Stomach (tissue), 9 donors: ENCODE data around the gene MCRS1. TPM values are rescaled to one million over a fixed set of nuclear protein-coding genes. Genes with fewer than 3 reads are reported as not detected.

Experiments
- DNase-seq, 2 donors: peaks; one replicate each; pipeline versions ENCODE4 v3.0.0 to v3.0.0-alpha.2; 2013 to 2019
- H3K27ac ChIP-seq, 5 donors: fragments of 200-600 bp in 4 of 5; sonication (generic) in 4 of 5; one replicate each; pipeline ENCODE4 v1.5.1; 2013 to 2019; ENCODE audit warnings: mild to moderate bottlenecking in 1 of 5, moderate library complexity in 1 of 5
- H3K27me3 ChIP-seq, 3 donors: fragments of 200-600 bp; sonication (generic); one replicate each; pipeline ENCODE4 v1.5.1; 2017 to 2019; ENCODE audit warnings: mixed run types in 1 of 3
- H3K36me3 ChIP-seq, 4 donors: fragments of 200-600 bp; sonication (generic); 1 replicate in 3 of 4; 2 replicates in 1 of 4; pipeline ENCODE4 v1.5.1; 2016 to 2019
- H3K4me1 ChIP-seq, 4 donors: fragments of 200-600 bp; sonication (generic); one replicate each; pipeline ENCODE4 v1.5.1; 2016 to 2019
- H3K4me3 ChIP-seq, 4 donors: fragments of 200-600 bp; sonication (generic) in 3 of 4; one replicate each; pipeline ENCODE4 v1.5.1; 2016 to 2019; ENCODE audit warnings: mild to moderate bottlenecking in 1 of 4
- H3K9me3 ChIP-seq, 4 donors: fragments of 200-600 bp; sonication (generic); one replicate each; pipeline ENCODE4 v1.5.1; 2016 to 2019
- CTCF ChIP-seq, 7 experiments: fragments of 450-650 bp in 4 of 7; fragments of 200-600 bp in 3 of 7; sonication (generic) in 3 of 7; IDR thresholded peaks; one replicate each; pipeline ENCODE4 v1.5.1; 2016 to 2019; ENCODE audit warnings: antibody characterized with exemption in 7 of 7, control low read depth in 2 of 7, mild to moderate bottlenecking in 1 of 7
- EP300 ChIP-seq: sonication (generic); formaldehyde crosslinking; IDR thresholded peaks from one replicate; pipeline ENCODE4 v1.6.1; 2017; ENCODE audit warnings: antibody characterized with exemption
- POLR2A ChIP-seq, 4 donors: fragments of 450-650 bp; IDR thresholded peaks; one replicate each; pipeline ENCODE4 v1.6.1; 2016; ENCODE audit warnings: antibody characterized with exemption in 4 of 4, control low read depth in 2 of 4, mild to moderate bottlenecking in 1 of 4, moderate library complexity in 1 of 4
- POLR2AphosphoS5 ChIP-seq, 3 donors: sonication (generic); formaldehyde crosslinking; IDR thresholded peaks; one replicate each; pipeline ENCODE4 v1.6.1; 2016; ENCODE audit warnings: antibody characterized with exemption in 3 of 3
- WGBS, 5 donors: extraction: QIAGEN DNeasy Blood & Tissue Kit in 3 of 5; methylation state at CpG; one replicate each; pipeline versions ENCODE4 v1.1.5 to v1.1.7; 2013 to 2018; 5-methylcytosine and 5-hydroxymethylcytosine counted together
- intact Hi-C: fragments of 100-400 bp; cut with DNase I; formaldehyde crosslinking; loops from one replicate; pipeline ENCODE4 v1.15.1; 2023; ENCODE audit warnings: low total_unique reads
- polyA plus RNA-seq, 3 donors: library from polyadenylated mRNA; stranded (reverse); fragments of 200-250 nt; gene quantifications; one replicate each; pipeline ENCODE4 v1.2.3, GENCODE V29; 2013
- total RNA-seq, 5 donors: library from RNA; depleted of rRNA; stranded (reverse); fragments of >200 nt; gene quantifications; one replicate each; pipeline versions ENCODE4 v1.1.0 to v1.2.3, GENCODE V29; 2014 to 2016
- donor health status: healthy with polysubstance abuse.
- donor health status: Bipolar disorder and iron deficiency.
- donor health status: healthy.

The MCRS1 gene
- total and polyA plus RNA-seq, 8 donors = 16.5 to 322 (median 48.5) TPM

DNA sequence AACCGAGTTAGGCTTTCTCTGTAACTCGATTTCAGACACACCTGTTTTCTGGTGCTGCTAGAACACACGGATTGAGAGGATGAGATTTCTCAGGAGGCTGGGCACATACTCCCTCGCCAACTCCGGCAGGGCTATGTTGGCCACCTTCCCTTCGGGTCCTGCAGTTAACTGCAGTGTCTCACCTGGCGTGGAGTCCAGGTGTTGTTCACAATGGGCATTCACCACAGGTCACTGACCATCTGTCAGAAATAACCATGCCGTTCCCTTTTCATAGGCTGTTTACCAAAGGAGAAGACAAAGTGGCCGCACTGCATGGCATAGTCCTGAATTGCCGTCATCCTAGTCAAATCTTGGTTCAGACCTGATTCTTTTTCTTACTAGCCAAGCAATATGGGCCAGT lies 34.6 kb downstream of the MCRS1 start:
- WGBS, 5 donors = 35 to 65% (median 54%) methylated on average over 10 of the region's 10 CpGs
- H3K27me3 ChIP-seq = peaks cover 0 to 34% (median 14%) of the 10 kb centered on the region in 3 donors
- peak overlapping the region in 1 of 5 donors; percentile 14 for H3K27ac ChIP-seq
- H3K4me1 ChIP-seq = peaks cover 9 to 16% (median 10%) of the 10 kb centered on the region in 4 donors
- no peaks in the 10 kb centered on the region for H3K9me3 ChIP-seq
- H3K4me3 ChIP-seq = no peak overlapping the region
- H3K36me3 ChIP-seq = no peaks in the 10 kb centered on the region
- TF ChIP-seq POLR2AphosphoS5 (IDR thresholded peaks at IDR 0.05) (no peak), POLR2A (IDR thresholded peaks at IDR 0.05) (no peak), CTCF (IDR thresholded peaks at IDR 0.05) (no peak), EP300 (no peak)
- intact Hi-C loops = no loop called here
- peak in 1 of 2 donors; percentile 28 for DNase-seq

- H3K36me3 ChIP-seq = peaks cover 0 to 12% (median 10%) of the 10 kb centered on the region in 4 donors
- WGBS, 5 donors = 26 to 59% (median 32%) methylated on average over 2 of the region's 2 CpGs
- peaks cover 0 to 5% (median 0%) of the 10 kb centered on the region in 4 donors for H3K4me1 ChIP-seq
- H3K9me3 ChIP-seq = no peaks in the 10 kb centered on the region
- intact Hi-C loops = no loop called here
- H3K27ac ChIP-seq = no peak overlapping the region
- no peak for DNase-seq
- TF ChIP-seq EP300 = no peak
- TF ChIP-seq POLR2AphosphoS5 (IDR thresholded peaks at IDR 0.05) = no peak
- no peak for TF ChIP-seq CTCF (IDR thresholded peaks at IDR 0.05)
- no peak for TF ChIP-seq POLR2A (IDR thresholded peaks at IDR 0.05)
- H3K27me3 ChIP-seq = peaks cover 0 to 18% (median 0%) of the 10 kb centered on the region in 3 donors
- H3K4me3 ChIP-seq = no peak overlapping the region
Measured at GRCh38 chr12:49531745-49532144, 36.2 kb downstream of the MCRS1 start.

DNA sequence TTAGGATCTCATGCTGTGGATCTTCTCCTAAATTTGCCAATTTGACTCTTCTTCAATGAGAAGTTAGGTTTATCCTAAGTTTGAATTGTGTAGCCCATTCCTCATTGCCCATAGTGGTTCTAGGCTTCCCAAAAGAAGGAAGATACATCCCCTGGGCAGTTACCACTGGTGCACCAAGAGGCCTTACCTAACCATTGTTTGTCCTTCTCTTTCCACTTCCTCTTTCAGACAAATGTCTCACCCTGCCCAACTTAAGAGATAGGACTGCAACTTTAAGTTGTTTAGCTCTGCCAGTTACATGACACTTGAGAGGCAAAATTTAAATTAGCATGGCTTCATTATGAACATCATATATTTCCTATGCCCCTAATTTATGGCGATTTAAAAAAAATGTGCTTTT lies 38.5 kb downstream of the MCRS1 start:
- H3K36me3 ChIP-seq = peaks cover 0 to 35% (median 33%) of the 10 kb centered on the region in 4 donors
- peaks cover 0 to 13% (median 2%) of the 10 kb centered on the region in 4 donors for H3K4me1 ChIP-seq
- H3K27ac ChIP-seq = no peak overlapping the region
- H3K27me3 ChIP-seq = no peaks in the 10 kb centered on the region
- intact Hi-C loops = no loop called here
- DNase-seq = no peak
- no peaks in the 10 kb centered on the region for H3K9me3 ChIP-seq
- no peak for TF ChIP-seq EP300
- no peak for TF ChIP-seq POLR2AphosphoS5 (IDR thresholded peaks at IDR 0.05)
- no peak for TF ChIP-seq CTCF (IDR thresholded peaks at IDR 0.05)
- TF ChIP-seq POLR2A (IDR thresholded peaks at IDR 0.05) = no peak
- WGBS, 5 donors = 87 to 100% (median 94%) methylated on average over 1 of the region's 1 CpG
- H3K4me3 ChIP-seq = no peak overlapping the region

GRCh38 chr12:49527361-49528130 lies 40.4 kb downstream of the MCRS1 start:
- intact Hi-C loops = no loop called here
- Histone ChIP-seq H3K9me3 (no peaks in the 10 kb centered on the region), H3K36me3 (peaks cover 0 to 49% (median 47%) of the 10 kb centered on the region in 4 donors), H3K4me1 (peaks cover 0 to 16% (median 2%) of the 10 kb centered on the region in 4 donors), H3K27ac (no peak overlapping the region), H3K27me3 (no peaks in the 10 kb centered on the region), H3K4me3 (no peak overlapping the region)
- 80 to 95% (median 94%) methylated on average over 7 of the region's 7 CpGs for WGBS, 5 donors
- DNase-seq = peak in 1 of 2 donors; percentile 11
- no peak for TF ChIP-seq POLR2A (IDR thresholded peaks at IDR 0.05)
- TF ChIP-seq POLR2AphosphoS5 (IDR thresholded peaks at IDR 0.05) = no peak
- no peak for TF ChIP-seq EP300
- no peak for TF ChIP-seq CTCF (IDR thresholded peaks at IDR 0.05)
